ENCODE measurements around the gene POLD2.
A peak's percentile ranks its signal among the peaks of the same experiment; 100 is the strongest.

POLD2 gene

DNA sequence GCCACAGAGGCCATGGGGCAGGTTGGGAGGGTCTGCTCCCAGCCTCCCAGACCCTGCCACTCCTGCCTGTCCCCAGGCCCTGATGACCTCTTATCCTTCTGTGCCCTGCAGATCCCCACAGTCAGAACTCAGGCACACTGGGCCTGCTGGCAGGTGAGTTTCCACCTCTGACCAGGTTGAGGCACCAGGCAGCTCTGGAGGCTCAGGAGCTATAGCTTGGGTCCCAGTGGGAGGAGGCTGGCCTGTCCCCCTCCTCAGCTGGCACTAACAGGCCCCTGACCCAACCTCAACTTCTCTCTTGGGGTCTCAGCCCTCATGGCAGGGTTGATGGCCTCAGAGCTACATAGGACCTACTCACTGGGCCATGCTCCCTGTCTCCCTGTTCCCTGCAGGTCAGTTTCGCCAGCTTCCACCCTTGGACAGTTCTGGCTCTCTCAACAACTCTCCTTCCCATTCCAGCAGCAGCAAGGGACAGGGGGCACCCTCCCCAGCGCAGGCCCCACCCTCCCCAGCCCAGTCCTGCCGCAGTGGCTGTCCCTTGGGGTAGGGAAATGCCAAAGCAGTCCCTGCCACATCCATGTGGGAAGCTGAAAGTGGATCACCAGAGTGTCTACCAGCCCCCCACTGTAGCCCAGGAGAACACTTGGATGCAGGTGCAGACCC, 21.9 kb downstream of the POLD2 start:
- DNase-seq = no peak

DNA sequence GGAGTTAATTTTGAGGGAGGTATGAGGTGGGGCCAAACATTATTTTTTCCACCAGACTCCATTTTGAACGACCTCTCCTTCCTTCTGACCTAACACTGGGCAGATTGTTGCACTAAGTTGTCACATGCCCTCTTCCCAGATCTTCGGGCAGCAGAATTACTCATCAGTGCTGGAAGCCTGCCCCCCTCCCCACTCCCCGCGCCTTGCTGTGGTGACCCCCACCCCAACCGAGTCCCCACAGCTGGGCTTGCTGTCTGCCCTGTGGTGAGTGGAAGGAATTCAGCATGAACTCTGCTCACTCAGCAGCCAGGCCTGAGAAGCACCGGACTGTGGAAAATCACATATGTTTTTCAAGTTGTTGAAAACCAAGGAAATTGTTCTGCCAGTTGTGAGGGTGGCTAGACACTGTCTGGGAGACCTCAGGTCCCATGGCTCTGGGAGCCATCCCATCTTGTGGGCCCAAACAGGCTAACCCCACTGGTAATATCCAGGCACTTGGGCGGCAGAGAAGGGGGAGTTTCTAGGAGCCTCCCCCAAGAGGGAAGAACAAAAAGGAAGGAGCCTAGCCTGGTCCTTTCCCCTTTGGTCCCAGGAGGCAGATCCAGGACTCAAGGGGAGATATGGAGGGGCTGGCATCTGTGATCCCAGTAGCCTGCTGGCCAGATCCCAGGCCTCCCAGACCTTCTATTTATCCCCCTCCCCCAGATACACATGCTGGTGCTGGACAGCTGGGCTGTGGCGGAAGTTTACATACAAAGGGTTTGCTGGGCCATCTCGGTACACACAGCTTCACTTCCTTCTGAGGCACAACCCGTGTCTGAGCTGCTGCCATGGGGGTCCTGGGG, 22.7 kb downstream of the POLD2 start:
- DNase-seq = no peak

DNA sequence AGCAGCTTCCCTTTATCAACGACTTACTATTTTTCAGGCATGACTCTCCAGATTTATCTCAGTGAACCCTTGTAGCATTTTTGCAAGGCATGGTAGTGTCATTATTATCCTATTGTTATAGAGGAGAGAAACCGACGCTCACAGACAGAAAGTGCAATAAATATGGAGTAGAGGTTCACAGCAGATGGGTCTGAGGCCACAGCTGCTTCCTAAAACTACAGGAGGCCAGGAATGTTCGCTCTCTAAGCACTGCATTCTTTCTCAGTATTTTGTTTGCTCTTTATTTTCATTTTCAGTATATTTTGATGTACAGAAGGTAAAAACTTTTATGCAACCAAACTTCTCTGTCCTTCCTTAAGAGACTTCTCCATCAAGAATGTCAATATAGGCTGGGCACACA, 23.7 kb downstream of the POLD2 start:
- DNase-seq = no peak

GRCh38 chr7:44098092-44099068, 25.0 kb downstream of the POLD2 start:
- no peak for DNase-seq

DNA sequence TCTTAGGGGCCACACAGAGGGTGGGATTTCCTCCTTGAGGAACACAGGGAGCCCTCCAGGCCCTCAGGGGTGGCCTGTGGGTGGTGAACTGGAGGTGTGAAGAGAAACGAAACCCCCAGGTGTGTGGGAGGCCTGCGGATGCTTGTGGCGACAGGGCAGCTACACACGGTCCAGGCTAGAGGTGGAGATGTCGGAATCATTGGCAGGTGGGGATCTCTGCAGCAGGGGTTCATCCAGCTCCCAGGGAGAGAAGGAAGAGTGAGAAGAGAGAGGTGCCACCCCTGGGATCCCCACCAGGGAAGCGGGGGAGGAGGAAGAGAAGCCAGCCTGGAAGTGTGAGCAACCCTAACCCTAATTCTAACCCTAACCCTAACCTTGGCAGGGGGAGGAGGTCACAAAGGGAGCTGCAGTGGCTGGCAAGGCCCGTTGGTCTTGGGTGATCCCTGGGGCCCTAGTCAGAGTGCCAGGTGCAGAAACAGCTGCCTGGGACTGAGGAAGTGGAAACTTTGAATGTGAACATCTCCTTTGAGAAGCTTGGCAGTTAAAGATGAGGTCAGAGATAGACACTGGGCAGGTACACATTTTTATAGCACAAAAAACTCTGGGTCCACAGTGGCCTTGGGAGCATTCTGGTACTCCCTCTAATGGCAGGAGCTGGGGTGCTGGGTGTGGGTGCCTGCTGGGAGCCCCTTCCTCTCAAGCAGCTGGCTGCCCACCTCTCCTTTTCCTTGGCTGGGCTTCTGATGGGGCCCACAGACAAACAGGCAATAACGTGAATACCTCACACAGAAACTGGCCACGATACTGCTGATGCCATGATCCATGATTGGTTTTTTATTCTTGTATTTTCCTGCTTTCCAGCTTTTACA, 26.1 kb downstream of the POLD2 start:
- no peak for DNase-seq

GRCh38 chr7:44096326-44096881, 26.9 kb downstream of the POLD2 start:
- no peak for DNase-seq

GRCh38 chr7:44095781-44096180, 27.6 kb downstream of the POLD2 start:
- DNase-seq = no peak

DNA sequence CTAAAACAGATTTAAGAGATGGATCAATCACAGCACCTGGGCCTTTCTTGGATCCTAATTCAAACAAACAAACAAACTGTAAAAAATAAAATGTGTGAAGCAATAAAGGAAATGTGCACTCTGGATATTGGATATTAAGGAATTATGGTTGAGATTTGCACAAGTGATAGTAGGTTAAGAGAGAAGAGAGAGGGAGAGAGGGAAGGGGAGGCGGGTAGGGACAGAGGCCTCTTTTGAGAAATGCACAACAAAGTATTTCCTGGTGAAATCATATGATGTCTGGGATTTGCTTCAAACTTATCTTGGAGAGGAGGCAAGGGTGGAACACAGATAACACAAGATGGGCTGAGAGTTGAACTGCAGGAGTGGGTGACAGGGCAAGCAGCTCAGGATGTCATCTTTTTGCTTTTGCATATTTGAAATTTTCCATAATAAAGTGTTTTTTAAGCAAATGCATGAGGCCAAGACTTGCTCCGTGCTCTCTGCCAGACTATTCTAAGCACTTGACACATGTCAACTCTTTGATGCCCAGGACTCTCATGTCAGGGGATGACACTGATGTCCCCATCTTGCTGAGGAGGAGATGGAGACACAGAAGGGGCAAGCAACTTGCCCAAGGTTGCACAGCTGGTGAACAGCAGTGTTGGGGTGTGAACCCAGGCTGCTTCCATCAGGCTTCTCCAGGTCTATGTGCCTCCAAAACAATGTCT, 28.3 kb downstream of the POLD2 start:
- no peak for DNase-seq

GRCh38 chr7:44094365-44094764, 29.0 kb downstream of the POLD2 start:
- no peak for DNase-seq

DNA sequence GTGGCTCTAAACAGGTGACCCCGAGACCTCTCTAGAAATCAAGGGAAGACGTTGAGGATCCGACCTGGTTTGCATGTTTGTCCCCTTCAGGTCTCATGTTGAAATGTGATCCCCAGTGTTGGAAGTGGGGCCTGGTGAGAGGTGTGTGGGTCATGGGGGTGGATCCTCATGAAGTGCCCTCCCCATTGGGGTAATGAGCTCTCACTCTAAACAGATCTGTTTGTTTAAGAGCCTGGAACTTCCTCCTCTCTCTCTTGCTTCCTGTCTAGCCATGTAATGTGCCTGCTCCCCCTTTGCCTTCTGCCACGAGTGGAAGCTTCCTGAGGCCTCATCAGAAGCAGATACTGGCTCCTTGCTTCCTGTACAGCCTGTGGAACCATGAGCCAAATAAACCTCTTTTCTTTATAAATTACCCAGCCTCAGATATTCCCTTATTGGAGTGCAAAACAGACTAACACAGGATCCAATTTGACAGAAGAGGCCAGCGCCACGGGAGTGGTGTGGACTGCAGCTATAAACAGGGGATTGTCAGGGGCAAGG, 30.2 kb downstream of the POLD2 start:
- DNase-seq = no peak

GRCh38 chr7:44087911-44088838, 35.2 kb downstream of the POLD2 start:
- no peak for DNase-seq

DNA sequence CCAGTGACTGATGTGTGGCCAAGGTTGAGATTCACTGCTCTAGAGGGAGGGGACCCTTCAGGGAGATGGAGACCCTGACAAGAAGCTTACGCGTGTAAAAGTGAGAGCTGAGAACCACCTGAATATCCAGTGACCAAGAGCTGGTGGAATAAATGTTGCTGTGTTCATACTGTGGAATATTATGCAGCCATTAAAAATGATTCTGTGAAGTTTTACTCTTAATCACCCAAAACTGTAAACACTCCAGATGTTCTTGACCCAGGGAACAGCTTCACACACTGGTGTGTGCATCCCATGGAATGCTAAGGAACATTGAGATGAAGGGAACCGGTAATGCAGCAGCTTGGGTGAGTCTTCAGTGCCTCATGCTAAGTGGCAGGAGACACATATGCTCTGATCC, 36.7 kb downstream of the POLD2 start:
- no peak for DNase-seq

DNA sequence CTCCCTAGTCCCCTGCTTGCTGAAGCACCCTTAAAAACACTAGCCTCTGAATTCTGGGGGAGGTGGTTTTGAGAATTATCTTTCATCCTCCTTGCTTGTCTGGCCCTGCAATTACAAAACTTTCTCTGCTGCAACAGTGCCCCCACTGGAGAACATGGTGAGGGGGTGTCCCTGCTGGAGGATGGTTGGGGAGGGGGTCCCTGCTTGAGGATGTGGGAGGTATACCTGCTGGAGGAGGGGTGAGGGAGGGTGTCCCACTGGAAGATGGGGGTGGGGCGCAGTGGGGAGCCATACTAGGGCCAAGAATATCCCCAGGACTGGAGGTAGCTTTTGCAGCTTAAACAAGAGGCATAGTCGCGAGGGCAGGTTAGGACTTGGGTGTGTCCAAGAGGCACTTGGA, 37.8 kb downstream of the POLD2 start:
- no peak for DNase-seq

DNA sequence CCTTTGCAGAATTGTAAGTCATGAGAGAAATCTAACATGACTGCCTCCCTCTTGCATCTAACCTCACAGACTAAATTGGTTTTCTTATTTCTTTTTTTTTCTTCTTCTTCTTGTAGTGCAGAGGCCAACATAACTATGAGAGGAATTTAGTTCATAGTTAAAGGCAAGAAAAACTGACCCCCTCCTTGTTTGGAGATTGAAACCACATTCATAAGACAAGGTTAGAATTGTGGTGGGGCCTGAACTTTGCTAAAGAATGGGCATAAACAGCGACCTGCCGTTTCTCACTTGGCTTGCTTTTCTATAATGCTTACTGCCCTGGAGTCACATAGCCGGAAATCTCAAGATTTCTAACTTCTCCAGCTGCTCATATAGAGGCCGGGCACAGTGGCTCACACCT, 38.6 kb downstream of the POLD2 start:
- no peak for DNase-seq

GRCh38 chr7:44083796-44084195, 39.6 kb downstream of the POLD2 start:
- no peak for DNase-seq

DNA sequence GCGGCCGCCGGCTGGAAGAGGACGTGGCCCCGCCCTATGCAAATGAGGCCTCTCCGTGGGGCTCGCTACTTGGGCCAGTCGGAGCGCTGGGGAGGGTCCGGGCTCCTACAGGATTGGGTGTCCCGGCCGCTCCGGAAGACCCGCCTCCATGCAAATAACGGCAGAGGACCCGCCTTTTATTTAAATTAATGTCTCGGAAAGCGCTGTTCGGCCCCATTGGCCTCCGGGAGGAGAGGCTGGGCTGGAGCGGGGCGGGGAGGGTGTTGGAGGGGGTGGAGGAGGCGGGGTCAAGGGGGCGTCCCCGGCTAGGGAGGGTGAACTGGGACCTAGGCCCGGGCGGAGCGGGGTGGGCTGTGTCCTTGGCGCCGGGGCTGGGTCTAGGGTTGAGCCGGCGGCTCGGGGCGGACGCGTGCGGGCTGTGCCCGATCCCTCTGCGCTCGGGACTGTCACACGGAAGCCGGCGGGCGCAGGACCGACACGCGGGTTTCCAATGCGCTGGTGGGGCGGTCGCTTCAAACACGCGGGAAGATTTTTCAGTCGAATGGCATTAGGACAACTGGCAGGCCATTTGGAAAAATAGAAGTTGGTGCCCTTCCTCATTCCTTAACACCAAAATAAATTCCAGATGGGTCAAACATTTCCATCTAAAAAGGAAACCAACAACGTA, 40.7 kb downstream of the POLD2 start:
- DNase-seq = peak; percentile 99

- peak; percentile 39 for DNase-seq
Measured at GRCh38 chr7:44081266-44081748, 42.0 kb downstream of the POLD2 start.

DNA sequence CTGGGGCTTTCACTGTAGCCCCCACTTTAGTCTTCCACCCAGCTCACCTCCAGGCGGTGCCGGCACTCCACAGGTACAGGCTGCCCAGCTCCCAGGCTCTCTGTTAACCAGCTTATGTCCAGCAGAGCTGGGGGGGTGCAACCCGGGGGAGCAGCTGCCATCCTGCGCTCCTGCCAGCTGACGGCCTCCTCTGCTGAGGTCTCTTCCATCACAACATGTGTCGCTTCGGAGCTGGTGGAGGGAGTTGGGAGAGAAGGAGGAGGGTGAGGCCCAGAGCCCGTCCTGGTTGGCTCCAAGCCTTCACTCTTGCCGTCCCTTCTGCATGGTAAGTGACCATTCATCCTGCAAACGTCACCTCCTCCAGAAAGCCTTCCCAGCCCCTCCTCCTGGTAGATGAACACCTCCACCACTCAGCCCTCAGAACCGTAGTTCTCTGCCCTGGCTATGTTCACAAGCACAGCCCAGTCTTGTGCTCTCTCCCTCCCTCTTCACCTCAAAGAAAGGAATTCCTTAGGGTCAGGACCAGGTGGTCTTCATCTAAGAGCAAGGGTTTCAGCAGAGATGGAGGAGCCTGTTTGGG, 42.6 kb downstream of the POLD2 start:
- no peak for DNase-seq

DNA sequence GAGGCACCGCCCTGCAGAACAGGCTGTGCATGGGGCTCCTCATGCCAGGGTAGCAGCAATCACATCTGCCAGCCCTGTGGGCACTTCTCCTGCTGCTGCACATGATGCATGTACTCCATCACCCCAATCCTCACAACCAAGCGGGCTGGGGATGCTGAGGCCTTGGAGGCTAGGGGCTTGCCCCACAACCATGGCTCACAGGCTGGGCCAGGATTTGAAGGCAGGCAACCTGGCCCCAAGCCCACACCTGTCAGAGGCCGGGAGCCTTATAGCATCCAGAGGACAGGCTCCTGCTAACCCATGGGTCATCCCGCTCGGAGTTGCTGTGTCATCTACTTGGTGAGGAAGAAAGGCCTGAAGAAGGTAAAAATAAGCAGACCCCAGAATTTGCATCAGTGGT, 43.2 kb downstream of the POLD2 start:
- no peak for DNase-seq

Data from CD4-positive, alpha-beta T cell treated with Interleukin-17A for 4 hours (primary cell).